Liver (tissue), 9 donors: ENCODE data around the gene DIAPH3. TPM values are rescaled to one million over a fixed set of nuclear protein-coding genes. Genes with fewer than 3 reads are reported as not detected.

Source experiments
- DNase-seq: peaks from one replicate; pipeline ENCODE4 v3.0.0-alpha.2; 2017; ENCODE audit warnings: low spot score
- H3K27ac ChIP-seq, 2 donors: one replicate each; pipeline ENCODE4 v1.7.0; 2013; ENCODE audit warnings: inconsistent platforms in 2 of 2, low read length in 2 of 2, control low read depth in 1 of 2, low read depth in 1 of 2, mild to moderate bottlenecking in 1 of 2
- H3K27me3 ChIP-seq, 4 donors: one replicate each; pipeline versions ENCODE4 v1.6.1 to v1.7.0; 2013; ENCODE audit warnings: low read length in 3 of 4, inconsistent platforms in 1 of 4, mild to moderate bottlenecking in 1 of 4, moderate library complexity in 1 of 4; ENCODE audit not compliant: control insufficient read depth in 4 of 4, insufficient read depth in 4 of 4
- H3K36me3 ChIP-seq, 4 donors: one replicate each; pipeline versions ENCODE4 v1.6.1 to v1.7.0; 2013; ENCODE audit warnings: low read length in 3 of 4, mild to moderate bottlenecking in 3 of 4, low read depth in 1 of 4, moderate library complexity in 1 of 4; ENCODE audit not compliant: control insufficient read depth in 4 of 4, insufficient read depth in 3 of 4
- H3K4me1 ChIP-seq, 4 donors: one replicate each; pipeline versions ENCODE4 v1.6.1 to v1.7.0; 2013; ENCODE audit warnings: low read length in 3 of 4, mild to moderate bottlenecking in 3 of 4, moderate library complexity in 1 of 4; ENCODE audit not compliant: control insufficient read depth in 4 of 4, insufficient read depth in 4 of 4
- H3K4me3 ChIP-seq, 3 donors: one replicate each; pipeline versions ENCODE4 v1.6.1 to v1.7.0; 2013; ENCODE audit warnings: low read length in 3 of 3, control low read depth in 1 of 3, low read depth in 1 of 3, mild to moderate bottlenecking in 1 of 3
- H3K9ac ChIP-seq, 2 donors: one replicate each; pipeline ENCODE4 v1.7.0; 2013; ENCODE audit warnings: low read length in 2 of 2, mild to moderate bottlenecking in 2 of 2, moderate library complexity in 2 of 2, control low read depth in 1 of 2, low read depth in 1 of 2
- H3K9me3 ChIP-seq, 4 donors: one replicate each; pipeline versions ENCODE4 v1.6.1 to v1.7.0; 2013; ENCODE audit warnings: low read length in 3 of 4; ENCODE audit not compliant: control insufficient read depth in 4 of 4
- CTCF ChIP-seq: fragments of 150-350 bp; IDR thresholded peaks from 2 replicates; pipeline ENCODE4 v1.5.1; 2017; ENCODE audit warnings: improper control_type of control experiment, low read depth, low read length; ENCODE audit not compliant: missing input control
- EGR1 ChIP-seq, 2 donors: IDR thresholded peaks; 2 replicates each; pipeline ENCODE4 v1.6.1; 2016 to 2018; ENCODE audit warnings: antibody characterized with exemption in 2 of 2, low read depth in 2 of 2
- FOXA1 ChIP-seq: IDR thresholded peaks from 2 replicates; pipeline ENCODE4 v1.6.1; 2016; ENCODE audit warnings: antibody characterized with exemption
- FOXA2 ChIP-seq: IDR thresholded peaks from 2 replicates; pipeline ENCODE4 v1.6.1; 2016; ENCODE audit warnings: antibody characterized with exemption
- GABPA ChIP-seq, 2 donors: IDR thresholded peaks in 1 of 2; conservative IDR thresholded peaks in 1 of 2; 2 replicates each; pipeline ENCODE4 v1.6.1; 2016; ENCODE audit warnings: antibody characterized with exemption in 2 of 2, mild to moderate bottlenecking in 1 of 2, moderate library complexity in 1 of 2
- HNF4A ChIP-seq, 2 donors: conservative IDR thresholded peaks; 2 replicates each; pipeline ENCODE4 v1.6.1; 2016; ENCODE audit warnings: antibody characterized with exemption in 2 of 2, mild to moderate bottlenecking in 2 of 2
- JUND ChIP-seq, 2 donors: IDR thresholded peaks; 2 replicates each; pipeline ENCODE4 v1.6.1; 2016; ENCODE audit warnings: antibody characterized with exemption in 2 of 2
- NR2F2 ChIP-seq: IDR thresholded peaks from 2 replicates; pipeline ENCODE4 v1.6.1; 2016; ENCODE audit warnings: antibody characterized with exemption
- RAD21 ChIP-seq, 2 donors: IDR thresholded peaks; 2 replicates each; pipeline ENCODE4 v1.6.1; 2016; ENCODE audit warnings: antibody characterized with exemption in 2 of 2, mild to moderate bottlenecking in 2 of 2
- REST ChIP-seq: IDR thresholded peaks from 2 replicates; pipeline ENCODE4 v1.6.1; 2016; ENCODE audit warnings: antibody characterized with exemption, mild to moderate bottlenecking
- RXRA ChIP-seq, 2 donors: IDR thresholded peaks; 2 replicates each; pipeline ENCODE4 v1.6.1; 2017 to 2018; ENCODE audit warnings: antibody characterized with exemption in 2 of 2, mild to moderate bottlenecking in 1 of 2
- SP1 ChIP-seq: IDR thresholded peaks from 2 replicates; pipeline ENCODE4 v1.6.1; 2018; ENCODE audit warnings: antibody characterized with exemption, mild to moderate bottlenecking
- TAF1 ChIP-seq: conservative IDR thresholded peaks from 2 replicates; pipeline ENCODE4 v1.6.1; 2016; ENCODE audit warnings: antibody characterized with exemption, mild to moderate bottlenecking
- YY1 ChIP-seq: IDR thresholded peaks from 2 replicates; pipeline ENCODE4 v1.6.1; 2016; ENCODE audit warnings: antibody characterized with exemption, mild to moderate bottlenecking
- ZBTB33 ChIP-seq: IDR thresholded peaks from 2 replicates; pipeline ENCODE4 v1.6.1; 2016; ENCODE audit warnings: antibody characterized with exemption
- WGBS: extraction: QIAGEN DNeasy Blood & Tissue Kit; methylation state at CpG from one replicate; pipeline ENCODE4 v1.1.7; 2013; 5-methylcytosine and 5-hydroxymethylcytosine counted together
- polyA plus RNA-seq, 2 donors: library from polyadenylated mRNA; stranded (reverse) in 1 of 2; unstranded in 1 of 2; fragments of 200-250 nt in 1 of 2; fragments of >200 nt in 1 of 2; fragmentation: Nextera tagmentation in 1 of 2; extraction: Ambion mirVana in 1 of 2; gene quantifications; one replicate each; pipeline versions ENCODE4 v1.2.1 to v1.2.3, GENCODE V29; 2013 to 2015
- total RNA-seq, 2 donors: library from RNA; depleted of rRNA; stranded (reverse); fragments of >200 nt; gene quantifications; one replicate each; pipeline ENCODE4 v1.2.3, GENCODE V29; 2014
- TF ChIP-seq, protein P1 (sequence below): IDR thresholded peaks from 2 replicates; pipeline ENCODE4 v1.6.1; 2016; ENCODE audit warnings: antibody characterized with exemption
- TF ChIP-seq, protein P2 (sequence below): IDR thresholded peaks from 2 replicates; pipeline ENCODE4 v1.6.1; 2016; ENCODE audit warnings: antibody characterized with exemption
- donor health status: healthy.
- donor health status: healthy.
- donor health status: healthy.
- donor health status: healthy.
- donor health status: healthy.

The DIAPH3 gene
- total and polyA plus RNA-seq, 4 donors, result 0.08 to 11.1 (median 0.27) TPM

DNA sequence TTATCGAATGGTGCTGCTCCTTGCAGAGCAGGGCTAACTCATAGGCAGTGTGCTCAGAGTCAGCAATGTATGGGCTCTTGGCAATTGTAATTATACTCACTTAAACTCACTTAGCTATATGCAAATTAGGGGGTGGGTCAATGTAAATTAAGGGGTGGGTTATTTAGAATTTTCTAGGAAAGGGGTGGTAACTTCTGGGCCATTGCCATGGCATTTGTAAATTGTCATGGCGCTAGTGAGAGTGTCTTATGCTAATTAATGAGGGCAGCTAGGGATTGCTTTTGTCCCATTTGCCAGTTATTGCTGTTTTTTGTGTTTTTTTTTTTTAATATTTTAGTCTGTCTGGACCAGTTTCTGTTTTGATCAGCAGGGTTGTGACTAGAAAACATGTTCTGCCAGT lies 68.4 kb downstream of the DIAPH3 start:
- DNase-seq, result no peak
- Histone ChIP-seq H3K9ac (no peak overlapping the region), H3K4me3 (no peak overlapping the region), H3K27me3 (no peaks in the 10 kb centered on the region), H3K4me1 (no peaks in the 10 kb centered on the region), H3K36me3 (no peaks in the 10 kb centered on the region), H3K27ac (no peak overlapping the region), H3K9me3 (no peaks in the 10 kb centered on the region)
- 98% methylated on average over 2 of the region's 2 CpGs for WGBS
- TF ChIP-seq SP1 (no peak), FOXA2 (no peak), CTCF (no peak), JUND (IDR thresholded peaks at IDR 0.05) (no peak), TAF1 (no peak), HNF4A (conservative IDR thresholded peaks at IDR 0.05) (no peak), GABPA (IDR thresholded peaks at IDR 0.05 in 1 of 2, conservative IDR thresholded peaks at IDR 0.05 in 1 of 2) (no peak), YY1 (no peak), NR2F2 (no peak), RAD21 (IDR thresholded peaks at IDR 0.05) (no peak), REST (no peak), EGR1 (IDR thresholded peaks at IDR 0.05; ENCODE audit: low read depth in 2 of 2) (no peak), ZBTB33 (no peak), RXRA (IDR thresholded peaks at IDR 0.05) (no peak), FOXA1 (no peak)
- TF ChIP-seq, protein P1, sequence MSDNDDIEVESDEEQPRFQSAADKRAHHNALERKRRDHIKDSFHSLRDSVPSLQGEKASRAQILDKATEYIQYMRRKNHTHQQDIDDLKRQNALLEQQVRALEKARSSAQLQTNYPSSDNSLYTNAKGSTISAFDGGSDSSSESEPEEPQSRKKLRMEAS, result no peak
- TF ChIP-seq, protein P2, sequence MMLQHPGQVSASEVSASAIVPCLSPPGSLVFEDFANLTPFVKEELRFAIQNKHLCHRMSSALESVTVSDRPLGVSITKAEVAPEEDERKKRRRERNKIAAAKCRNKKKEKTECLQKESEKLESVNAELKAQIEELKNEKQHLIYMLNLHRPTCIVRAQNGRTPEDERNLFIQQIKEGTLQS, result no peak
